Astrocyte (in vitro differentiated cells and primary cell): ENCODE measurements around the gene ZBED1.

Source experiments
- EZH2 ChIP-seq: IDR thresholded peaks from 2 replicates; pipeline ENCODE4 v1.6.1; 2012; ENCODE audit warnings: mild to moderate bottlenecking, low read length, inconsistent platforms; ENCODE audit not compliant: insufficient read depth
- TF ChIP-seq, protein P1 (sequence below): IDR thresholded peaks from 2 replicates; pipeline ENCODE4 v1.5.1; 2011; ENCODE audit warnings: low read depth, mild to moderate bottlenecking, inconsistent platforms, low read length, moderate library complexity; ENCODE audit not compliant: insufficient read depth

DNA sequence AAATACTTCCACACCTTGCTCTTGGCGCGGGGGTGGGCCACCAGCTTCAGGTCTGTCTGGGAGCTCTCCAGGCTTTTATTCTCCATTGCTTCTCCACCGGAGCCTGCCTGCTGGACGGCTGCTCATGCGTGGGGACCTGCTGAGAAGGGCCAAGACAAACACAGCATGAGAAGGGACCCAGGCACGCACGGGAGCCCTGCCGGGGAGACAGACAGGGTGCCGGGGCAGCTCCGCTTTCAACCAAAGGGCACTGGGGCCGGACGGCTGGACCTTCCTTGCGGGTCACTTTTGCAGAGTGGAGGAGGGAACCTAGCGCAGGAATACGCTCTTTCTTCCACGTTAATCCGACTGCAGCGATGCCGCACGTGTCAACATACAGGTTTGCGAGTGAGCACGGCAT lies 10.1 kb downstream of the ZBED1 start:
- TF ChIP-seq, protein P1, sequence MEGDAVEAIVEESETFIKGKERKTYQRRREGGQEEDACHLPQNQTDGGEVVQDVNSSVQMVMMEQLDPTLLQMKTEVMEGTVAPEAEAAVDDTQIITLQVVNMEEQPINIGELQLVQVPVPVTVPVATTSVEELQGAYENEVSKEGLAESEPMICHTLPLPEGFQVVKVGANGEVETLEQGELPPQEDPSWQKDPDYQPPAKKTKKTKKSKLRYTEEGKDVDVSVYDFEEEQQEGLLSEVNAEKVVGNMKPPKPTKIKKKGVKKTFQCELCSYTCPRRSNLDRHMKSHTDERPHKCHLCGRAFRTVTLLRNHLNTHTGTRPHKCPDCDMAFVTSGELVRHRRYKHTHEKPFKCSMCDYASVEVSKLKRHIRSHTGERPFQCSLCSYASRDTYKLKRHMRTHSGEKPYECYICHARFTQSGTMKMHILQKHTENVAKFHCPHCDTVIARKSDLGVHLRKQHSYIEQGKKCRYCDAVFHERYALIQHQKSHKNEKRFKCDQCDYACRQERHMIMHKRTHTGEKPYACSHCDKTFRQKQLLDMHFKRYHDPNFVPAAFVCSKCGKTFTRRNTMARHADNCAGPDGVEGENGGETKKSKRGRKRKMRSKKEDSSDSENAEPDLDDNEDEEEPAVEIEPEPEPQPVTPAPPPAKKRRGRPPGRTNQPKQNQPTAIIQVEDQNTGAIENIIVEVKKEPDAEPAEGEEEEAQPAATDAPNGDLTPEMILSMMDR, result no peak
- no peak for TF ChIP-seq EZH2
